HL-60/S4 treated with retinoic acid at 250 ng/mL for 4 days and 3 days (cell line): Measurements from ENCODE around the gene STK25.

Source experiments
- in situ Hi-C: fragments of 300-500 bp; cut with MboI; formaldehyde crosslinking; loops from 2 replicates; pipeline ENCODE4 v1.7.0; 2022; ENCODE audit warnings: low sequenced_read_pairs

STK25 gene

DNA sequence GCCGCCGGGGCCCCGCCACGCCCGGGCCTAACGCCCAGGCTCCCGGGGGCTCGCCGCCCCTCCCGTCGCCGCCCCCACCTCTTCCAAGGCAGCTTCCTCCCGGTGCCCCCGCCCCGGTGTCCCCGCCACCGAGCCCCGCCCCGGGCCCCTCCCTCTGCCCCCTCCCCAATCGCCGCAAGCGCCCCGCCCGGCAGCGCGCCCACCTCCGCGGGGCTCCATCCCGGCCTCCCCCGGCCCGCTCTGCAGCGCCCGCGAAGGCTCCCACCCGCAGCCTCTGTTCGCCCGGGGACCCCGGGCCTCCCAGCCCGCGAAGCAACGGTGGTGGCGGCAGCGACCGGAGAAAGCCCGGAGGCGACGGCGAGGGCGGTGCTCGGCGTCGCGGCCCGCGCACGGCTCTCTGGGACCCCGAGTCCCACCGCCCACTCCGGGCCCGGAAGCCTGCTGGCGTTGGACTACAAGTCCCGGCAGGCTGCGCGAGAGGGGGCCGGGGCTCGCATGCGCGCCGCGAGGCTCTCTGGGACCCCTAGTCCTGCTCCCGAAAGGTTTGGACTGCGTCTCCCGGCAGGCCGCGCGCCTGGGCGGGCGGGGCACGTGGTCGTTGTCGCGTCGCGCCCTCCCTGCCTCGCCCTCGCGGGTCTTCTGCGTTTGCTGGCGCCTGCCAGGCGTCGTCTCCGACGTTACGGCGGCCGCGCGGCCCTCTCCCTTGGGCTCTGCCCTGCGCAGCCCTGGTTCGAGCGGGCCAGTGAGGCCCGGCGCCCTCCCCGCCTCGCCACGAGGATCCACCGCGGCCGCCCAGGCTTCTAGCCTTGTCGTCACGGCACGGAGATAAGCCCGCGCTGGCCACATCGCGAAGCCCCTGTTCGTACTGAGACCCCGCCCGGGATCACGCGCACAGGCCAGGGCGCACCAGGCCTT, at the start of gene STK25:
STK25 (minus strand) TSS at position 345 of the 915 bp plus-strand sequence. CDS start 549 bp downstream, outside the sequence.
- in situ Hi-C loops = no loop called here

DNA sequence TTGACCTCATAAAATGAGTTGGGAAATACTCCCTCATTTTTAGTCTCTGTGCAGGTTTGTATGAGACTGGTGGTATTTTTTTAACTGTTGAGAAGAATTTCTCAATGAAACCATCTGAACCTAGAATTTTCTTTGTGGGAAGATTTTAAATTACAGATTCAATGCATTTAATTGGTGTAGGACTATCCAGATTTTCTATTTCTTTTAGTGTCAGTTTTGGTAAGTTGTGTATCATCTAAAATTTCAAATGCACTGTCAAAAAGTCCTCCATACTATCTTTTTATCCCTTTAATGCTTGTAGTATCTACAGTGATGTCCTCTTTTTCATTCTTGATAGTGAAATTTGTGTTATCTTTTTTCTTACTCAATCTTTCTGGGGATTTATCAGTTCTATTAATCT, 48.4 kb upstream of the STK25 start:
- in situ Hi-C loops = no loop called here

DNA sequence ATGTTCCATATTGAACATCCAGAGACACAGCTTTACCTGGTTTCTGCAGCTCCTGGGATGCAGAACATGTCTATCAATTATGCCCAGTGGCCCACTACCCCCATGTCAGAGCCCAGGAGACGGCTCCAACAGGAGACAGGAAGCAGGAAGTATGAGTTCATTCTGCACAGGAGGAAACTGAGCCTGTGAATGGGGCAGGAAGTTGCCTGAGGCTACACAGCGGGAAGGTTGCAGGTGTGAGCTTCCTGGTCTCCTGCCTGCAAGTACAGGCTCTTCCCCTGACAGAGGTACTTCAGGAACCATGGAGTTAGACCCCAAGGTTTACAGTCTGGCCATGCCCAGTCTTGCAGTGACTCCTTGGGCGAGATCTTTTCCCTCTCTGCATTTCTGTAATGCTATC, 47.3 kb upstream of the STK25 start:
- in situ Hi-C loops = no loop called here

DNA sequence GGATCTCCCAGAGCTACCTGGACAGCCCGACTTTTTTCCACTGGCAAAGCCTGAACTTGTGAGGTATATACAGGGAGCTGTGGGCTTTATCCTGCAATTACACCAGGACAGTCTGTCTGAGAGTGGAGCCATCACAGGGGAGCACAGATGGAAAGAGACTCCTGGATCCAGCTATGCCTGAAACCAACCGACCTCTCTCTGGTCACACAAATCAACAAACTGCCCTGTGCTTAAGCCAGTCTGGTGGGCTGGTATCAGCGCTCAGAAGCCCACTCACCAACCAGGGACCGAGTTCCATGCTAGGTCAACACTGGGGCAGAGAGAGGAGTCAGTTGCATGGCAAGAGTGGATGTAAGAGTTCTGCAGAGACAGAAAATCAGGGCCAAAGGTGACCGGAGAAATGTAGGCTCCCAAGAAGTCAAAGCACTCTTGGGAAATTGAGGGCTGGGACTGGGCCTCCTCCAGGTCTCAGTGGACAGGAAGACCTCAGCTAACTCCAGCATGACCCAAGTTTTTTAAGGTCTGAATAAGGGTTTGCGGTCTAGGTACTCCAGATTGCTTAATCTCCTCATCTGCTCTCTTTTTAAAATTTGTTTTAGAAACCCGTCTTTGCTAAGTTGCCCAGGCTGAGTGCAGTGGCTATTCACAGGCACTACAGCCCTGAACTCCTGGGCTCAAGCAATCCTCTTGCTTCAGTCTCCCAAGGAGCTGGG, 46.4 kb upstream of the STK25 start:
- in situ Hi-C loops = no loop called here

DNA sequence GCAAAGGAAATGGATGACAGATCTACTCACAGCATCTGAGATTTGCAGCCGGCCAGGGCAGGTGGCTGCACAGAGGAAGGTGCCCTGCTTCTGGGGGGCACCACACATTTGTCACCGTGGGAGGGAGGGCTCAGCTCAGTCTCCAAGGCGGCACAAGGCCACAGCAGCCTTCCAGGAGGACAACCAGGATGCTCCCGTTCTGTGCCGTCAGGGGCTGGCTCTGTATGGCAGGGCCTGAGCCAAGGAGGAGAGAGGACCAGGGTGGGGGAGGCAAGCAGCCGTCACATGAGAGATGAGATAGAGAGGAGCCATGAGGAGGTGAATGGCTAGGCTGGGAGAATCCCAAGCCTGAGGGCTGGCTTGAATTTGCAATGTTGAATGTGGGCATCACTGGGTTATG, 45.6 kb upstream of the STK25 start:
- in situ Hi-C loops = no loop called here

DNA sequence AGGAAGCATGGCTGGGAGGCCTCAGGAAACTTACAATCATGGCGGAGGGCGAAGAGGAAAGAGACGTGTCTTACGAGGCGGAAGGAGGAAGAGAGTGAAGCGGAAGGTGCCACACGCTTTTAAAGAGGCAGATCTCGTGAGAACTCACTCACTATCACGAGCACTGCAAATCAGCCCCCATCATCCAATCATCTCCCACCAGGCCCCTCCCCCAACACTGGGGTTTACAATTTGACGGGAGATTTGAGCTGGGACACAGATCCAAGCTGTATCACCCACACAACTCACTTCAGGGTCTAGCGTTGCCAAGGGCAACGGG, 45.1 kb upstream of the STK25 start:
- in situ Hi-C loops = no loop called here

DNA sequence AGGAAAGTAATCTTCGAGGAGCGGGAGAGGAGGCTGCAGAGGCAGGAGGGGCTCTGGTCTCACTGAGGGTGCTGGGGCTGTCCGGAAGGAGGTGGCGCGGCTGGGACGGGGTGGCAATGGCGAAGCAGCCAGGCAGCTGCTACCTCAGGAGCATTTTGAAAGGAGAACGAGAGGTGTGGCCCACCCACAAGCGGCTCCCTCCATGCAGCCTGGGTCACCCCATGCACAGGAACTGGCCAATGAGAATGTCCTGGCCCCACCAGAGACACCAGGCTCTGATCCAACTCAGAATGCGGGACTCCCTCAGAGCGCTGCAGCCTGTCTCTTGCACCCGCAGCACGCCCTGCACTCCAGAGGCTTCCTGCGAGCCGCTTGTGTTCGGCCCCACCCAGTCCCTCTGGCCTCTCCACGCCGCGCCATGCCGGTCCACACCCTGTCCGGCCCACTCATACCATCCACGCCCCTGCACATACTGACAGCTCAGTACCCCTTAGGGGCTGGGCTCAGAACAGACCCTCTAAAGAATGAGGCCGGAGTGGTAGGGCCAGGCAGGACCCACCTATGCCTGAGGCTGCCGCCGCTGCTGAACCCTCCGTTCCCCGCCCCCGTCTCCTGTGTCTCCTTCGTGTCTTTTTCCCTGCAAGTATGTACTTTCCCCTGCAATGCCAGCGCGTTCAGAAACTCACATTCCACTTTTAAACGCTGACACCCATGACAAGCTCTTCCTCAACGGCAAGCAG, 43.8 kb upstream of the STK25 start:
- in situ Hi-C loops = no loop called here

DNA sequence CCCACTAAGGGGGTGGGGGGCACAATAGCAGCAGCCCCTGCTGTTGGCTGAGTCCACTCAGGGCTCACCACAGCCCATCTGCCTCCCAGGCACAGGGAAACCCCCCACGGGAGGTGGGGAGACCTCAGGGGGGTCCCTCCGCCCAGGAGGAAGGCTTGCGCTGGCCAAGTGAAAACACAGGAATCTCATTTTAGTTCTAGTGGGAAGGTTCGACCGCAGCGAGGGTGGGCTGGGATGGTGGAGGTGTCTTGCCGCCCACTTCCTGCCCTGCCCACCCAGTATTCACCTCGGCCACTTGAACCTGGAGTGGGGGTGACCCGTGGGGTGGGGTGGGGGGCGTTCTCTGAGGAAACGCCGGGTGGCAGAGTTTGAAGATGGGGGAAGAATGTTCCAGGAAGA, 43.2 kb upstream of the STK25 start:
- in situ Hi-C loops = no loop called here

DNA sequence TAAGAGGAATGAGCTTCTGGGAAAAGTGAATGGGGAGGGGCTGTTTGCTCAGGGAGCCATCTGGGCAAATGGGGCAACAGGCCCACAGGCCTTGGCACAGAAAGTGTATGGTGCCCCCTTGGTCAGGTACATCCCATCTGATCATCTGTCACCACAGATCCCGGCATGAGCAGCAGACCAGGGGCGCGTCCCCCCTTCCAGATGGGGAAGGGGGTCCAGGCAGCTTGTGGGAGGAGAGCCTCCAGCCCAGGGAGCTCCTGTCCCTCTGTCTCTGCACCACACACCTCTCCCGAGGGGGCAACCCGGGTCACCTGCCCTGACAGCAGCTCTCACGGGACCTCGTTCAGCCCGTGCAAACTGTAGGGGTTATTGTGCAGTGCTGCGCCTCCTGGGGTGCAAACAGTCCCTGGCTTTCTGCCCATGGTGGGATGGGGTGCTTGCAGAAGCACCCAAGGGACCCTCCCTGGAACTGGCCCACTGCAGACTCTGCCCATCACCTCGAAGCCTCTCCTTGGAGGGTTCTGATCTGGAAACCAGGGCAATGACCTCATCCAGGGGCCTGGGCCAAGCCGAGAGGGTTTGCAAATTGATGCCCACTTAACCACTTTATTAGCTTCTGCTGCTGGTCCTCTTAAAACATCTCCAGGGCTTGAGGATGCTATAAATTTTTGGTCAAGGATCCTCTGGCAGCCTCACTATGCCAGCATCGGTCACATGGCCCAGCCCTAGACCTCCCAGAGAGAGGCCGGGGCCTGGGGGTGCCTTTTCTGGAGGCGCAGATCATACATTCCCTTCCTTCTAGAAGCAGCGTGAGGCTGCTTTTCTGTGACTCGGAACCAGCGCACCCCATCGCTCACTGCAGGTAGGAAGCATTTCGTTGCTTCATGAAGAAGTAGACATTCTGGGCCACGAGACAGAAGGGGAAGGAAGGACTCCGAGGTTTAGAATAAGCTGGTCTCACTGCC, 42.5 kb upstream of the STK25 start:
- in situ Hi-C loops = no loop called here

DNA sequence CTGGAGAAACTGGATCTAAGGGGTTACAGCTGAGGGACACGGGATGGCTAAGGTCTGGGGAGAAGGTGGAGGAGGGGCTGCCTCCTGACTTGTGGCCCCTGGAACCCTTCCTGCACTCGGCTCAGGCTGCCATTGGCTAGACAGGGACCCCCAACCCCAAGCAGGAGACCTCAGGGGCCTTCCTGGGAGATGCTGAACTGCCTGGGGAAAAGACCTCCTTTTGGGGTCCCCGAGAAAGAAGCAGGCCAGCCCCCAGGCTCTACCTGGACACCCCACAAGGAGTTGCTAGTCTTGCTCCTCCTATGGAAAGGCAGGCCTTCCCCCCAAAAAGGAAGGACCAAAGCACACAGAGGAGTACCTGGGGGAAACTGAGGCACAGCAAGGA, 40.1 kb upstream of the STK25 start:
- in situ Hi-C loops = no loop called here

DNA sequence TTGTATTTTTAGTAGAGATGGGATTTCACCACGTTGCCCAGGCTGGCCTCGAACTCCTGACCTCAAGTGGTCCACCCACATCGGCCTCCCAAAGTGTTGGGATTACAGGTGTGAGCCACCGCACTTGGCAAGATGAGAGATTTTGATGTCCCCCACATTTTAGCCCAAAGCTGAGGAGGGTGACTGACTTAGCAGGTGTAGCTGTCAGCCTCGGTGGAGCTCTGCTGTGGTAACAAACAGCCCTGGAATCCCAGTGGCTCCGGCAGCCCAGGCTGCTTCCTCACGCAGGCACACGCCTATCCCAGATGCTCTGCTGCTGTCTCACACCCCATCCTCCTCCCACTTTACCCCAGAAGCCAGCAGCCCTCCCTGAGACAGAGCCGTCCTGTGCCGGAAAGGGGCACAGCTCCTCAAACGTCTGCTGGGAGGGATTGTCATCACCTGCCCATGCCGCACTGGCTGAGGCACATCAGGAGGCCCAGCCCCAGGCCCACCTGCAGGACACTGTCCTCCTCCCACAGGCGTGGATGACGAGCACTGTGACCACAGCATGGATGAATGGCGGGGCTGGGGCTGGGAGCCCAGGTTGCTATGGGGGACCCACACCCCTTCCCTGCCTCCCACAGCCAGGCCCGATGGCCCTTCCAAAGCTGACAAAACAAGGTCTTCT, 39.5 kb upstream of the STK25 start:
- in situ Hi-C loops = no loop called here

DNA sequence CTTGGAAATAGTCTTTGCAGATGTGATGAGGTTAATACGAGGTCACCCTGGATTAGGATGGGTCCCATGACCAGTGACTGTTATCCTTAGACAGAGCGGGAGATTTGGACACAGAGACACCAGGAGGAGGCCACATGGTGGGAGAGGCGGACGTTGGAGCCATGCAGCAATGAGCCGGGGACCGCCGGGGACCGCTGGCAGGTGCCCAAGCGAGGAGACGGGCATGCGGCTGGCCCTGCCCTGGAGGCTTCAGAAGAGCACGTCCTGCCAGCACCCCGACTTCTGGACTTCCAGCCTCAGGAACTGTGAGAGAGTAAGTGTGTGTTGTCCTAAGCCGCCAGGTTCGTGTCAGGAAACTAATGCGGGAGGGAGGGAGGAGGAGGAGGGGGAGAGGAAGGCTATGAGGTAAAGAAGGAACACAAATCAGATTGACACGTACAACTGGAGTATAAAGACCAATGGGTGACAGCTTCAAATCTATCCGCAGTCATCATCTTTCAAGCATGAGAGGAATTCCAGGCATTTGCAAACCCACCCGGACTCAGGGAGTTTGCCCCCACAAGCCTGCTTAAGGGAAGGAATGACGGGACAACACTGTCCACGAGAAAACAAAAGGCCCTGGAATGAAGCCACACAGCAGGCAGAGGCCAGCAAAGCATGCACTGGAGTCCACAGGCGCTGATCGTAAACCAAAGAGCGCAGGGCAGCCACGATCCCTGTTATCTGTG, 38.6 kb upstream of the STK25 start:
- in situ Hi-C loops = no loop called here

DNA sequence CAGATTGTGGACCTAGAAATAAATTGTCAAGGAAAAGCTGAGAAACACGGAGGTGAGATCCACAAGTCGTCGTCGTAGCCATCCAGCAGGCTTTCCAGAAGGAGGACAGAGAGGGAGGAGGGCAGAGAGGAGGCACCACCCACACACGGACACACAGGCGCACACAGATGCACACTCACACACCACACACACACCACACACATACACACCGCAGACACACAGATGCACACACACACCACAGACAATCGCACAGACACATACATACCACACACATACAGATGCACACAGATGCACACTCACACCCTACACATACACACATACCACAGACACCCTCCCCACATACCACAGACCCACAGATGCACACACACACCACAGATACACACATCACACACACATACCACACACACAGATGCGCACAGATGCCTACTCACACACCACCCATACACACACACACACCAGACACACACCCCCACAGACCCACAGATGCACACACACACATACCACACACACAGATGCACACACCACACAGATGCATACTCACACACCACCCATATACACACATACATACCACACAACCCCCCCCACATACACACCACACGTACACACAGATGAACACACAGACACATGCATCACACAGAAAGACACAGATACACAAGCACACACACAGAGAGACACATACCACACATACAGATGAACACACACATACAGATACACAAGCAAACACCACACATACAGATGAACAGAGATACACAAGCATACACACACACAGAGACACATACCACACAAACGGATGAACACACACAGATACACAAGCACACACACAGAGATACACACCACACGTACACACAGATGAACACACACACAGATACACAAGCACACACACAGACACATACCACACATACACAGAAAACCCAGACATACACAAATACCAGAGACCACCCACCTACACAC, 37.4 kb upstream of the STK25 start:
- in situ Hi-C loops = no loop called here

DNA sequence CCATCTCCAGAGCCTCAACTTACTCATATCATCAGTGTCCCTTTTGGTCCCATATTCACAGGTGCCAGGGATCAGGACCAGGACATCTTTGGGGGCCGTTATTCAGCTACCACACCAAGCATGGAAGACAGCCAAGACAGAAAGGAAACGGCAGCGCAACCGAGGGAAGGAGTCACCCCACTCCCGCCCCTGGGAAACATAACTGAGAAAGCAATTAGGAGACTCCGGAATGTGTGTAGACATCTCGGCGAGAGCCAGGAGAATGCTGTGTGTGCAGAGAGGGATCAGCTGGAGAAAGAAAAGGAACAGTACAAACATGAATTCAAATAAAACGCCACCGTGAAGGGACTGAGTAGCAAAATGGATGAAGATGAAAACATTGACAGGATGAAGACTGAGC, 36.7 kb upstream of the STK25 start:
- in situ Hi-C loops = no loop called here

DNA sequence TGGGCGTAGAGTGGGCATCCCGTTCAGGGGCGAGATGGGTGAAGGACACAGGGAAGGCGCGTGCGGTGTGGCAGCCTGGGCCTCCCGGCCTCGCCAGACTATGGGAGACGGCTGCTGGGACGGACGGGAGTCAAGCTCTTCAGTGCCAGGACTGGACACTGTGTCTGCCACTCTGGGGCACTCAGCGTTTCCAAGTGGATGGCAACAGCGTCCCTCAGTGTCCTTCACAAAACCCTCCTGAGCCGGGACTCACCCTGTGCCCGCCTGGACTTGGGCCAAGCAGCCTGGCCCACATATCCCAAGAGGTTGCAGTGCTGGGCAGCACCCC, 33.9 kb upstream of the STK25 start:
- in situ Hi-C loops = no loop called here

DNA sequence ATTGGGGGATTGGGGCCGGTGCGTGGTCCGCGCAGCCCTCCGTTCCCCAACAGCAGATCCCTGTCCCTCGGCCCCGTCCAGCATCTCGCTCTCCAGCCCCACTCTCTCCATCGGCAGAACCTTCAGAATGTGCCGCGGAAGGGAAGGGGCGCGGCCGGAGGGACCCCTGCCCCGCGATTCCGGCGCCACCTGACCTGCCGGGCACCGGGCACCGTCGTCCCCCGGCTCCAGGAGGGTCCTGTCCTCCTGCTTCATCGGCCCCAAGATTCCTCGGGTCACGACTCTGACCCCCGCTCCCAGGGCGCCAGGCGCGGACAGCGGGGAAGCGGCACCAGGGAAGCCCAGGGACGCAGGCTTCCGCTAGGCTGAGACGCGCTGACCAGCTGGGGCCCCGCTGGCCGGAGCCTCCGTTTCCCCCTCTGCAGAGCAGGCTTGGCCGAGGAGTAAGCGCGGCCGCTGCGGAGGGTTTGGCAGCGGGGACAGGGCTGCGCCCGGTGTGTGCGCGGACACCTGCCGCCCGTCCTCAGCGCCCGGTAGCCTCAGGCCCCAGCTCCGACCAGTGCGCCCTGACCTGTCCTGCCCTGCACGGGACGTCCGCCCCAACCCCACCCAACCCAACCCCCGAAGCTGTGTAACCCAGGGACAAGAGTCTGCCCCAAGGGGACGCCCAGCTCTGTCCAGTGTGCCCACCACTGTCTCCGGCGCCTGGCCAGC, 33.3 kb upstream of the STK25 start:
- in situ Hi-C loops = no loop called here

DNA sequence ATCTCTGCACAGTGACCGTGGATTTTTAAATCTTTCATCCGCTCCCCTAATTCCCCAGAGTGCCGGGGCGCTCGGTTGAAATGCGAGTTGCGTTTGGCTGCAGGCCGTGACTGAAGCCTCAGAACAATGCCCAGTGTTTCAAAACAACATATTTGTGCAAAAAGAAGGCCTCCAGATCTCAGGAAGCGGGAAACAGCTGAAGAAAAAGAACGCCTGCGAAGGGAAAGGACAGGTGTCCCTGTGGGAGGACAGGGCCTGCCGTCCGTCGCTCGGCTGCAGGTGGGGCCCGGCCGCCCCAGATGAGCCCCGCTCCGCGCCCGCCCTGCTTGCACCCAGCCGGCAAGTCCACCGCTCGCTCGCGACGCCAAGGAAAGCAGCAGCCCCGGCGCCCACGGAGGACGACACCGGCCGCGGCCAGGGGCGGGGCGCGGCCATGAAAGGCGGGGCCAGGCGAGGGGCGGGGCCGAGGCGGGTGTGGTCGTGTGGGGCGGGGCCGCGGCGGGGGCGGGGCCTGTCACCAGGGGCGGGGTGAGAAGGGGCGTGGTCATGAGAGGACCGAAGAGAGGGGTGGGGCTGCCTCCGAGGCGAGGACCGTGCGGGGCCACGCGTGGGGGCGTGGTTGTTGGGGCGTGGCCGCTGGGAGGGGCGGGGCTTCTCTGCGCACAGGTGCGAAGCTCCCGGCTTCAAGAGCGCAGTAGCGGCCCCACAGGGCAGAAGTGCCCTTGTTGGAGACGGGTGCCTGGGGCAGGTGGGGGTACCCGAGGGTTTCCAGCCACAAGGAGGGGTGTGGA, 32.6 kb upstream of the STK25 start:
- in situ Hi-C loops = no loop called here
